Mammary microvascular endothelial cell (primary cell): ENCODE results near the gene RBM42. TPM values are rescaled to one million over a fixed set of nuclear protein-coding genes. Genes with fewer than 3 reads are reported as not detected.

Source experiments
- total RNA-seq: library from RNA; depleted of rRNA; stranded (reverse); fragments of >200 nt; gene quantifications from 2 replicates; pipeline ENCODE4 v1.2.3, GENCODE V29; 2015

The RBM42 gene, protein sequence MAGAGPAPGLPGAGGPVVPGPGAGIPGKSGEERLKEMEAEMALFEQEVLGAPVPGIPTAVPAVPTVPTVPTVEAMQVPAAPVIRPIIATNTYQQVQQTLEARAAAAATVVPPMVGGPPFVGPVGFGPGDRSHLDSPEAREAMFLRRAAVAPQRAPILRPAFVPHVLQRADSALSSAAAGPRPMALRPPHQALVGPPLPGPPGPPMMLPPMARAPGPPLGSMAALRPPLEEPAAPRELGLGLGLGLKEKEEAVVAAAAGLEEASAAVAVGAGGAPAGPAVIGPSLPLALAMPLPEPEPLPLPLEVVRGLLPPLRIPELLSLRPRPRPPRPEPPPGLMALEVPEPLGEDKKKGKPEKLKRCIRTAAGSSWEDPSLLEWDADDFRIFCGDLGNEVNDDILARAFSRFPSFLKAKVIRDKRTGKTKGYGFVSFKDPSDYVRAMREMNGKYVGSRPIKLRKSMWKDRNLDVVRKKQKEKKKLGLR
- total RNA-seq: 93.7 and 102 TPM in 2 replicates

DNA sequence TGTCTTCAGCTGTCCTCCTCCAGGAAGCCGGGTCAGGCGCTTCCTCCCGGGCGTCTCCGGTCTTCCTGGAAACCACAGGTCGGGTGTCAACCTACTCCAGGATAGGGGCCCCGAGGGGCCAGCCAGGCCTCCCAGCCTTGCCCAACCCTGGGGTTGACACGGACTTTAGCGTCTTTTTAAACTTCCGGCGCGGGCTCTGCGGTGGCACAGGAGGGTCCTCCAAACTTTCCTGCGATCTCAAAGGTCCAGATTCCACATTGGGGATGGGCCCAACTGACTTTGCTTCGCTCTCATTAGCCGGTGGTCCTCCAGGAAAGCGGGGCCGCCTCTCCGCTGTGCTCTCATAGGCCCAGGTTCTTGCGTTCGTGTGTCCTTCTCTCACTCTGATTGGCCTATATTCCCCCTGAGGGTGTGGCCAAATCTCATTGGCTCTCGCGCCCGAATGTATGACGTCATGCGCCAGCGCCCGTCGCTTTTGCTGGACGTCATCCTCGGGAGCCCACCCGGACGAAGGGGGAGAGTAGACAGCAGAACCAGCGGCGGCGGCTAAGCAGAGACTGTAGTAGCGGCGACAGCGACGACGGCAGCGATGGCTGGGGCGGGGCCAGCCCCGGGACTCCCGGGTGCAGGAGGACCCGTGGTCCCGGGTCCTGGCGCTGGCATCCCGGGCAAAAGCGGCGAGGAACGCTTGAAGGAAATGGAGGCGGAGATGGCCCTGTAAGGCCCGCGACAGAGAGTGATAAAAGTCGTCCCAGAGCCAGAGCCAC is at the start of gene RBM42:
RBM42 (plus strand) TSS at position 472 of the 767 bp plus-strand sequence; CDS start at position 590, 118 bp downstream.

DNA sequence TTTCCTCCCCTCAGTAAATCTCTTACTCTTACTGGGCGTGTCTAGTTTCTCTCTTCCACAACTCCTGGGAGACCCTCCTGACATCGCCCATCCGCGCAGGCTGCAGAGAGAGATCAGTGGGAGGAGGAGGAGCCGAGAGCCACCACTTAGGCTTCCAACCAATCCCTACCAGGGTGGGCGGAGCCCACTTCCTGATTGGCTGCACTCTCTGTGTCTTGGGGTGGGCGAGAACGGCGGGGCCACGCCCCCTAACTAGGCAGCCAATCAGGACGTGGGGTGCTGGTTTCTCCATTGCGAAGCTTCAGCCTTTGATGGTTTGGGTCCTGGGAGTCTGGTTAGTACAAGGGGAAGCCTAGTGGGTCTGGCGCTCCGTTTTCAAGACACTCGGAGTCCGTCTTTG is 43.0 kb upstream of the RBM42 start, which contains the start of gene PMIS2:
PMIS2 (plus strand) TSS at position 326 of the 400 bp plus-strand sequence. CDS start 87 bp downstream, outside the sequence.

GRCh38 chr19:35612559-35613321 is 16.1 kb upstream of the RBM42 start, which contains the start of gene HAUS5:
Gene HAUS5, plus strand, starts transcription at chr19:35612735. Its CDS starts 60 bp downstream, at chr19:35612795.

GRCh38 chr19:35641515-35642151 is 12.8 kb downstream of the RBM42 start, which contains the start of gene ETV2:
Gene ETV2, plus strand, starts transcription at chr19:35641745. Its CDS starts 716 bp downstream, at chr19:35642461.

GRCh38 chr19:35648017-35648961 is 19.5 kb downstream of the RBM42 start, which contains the start of gene COX6B1:
Gene COX6B1, plus strand, starts transcription at chr19:35648323. Its CDS starts 2,921 bp downstream, at chr19:35651244.

DNA sequence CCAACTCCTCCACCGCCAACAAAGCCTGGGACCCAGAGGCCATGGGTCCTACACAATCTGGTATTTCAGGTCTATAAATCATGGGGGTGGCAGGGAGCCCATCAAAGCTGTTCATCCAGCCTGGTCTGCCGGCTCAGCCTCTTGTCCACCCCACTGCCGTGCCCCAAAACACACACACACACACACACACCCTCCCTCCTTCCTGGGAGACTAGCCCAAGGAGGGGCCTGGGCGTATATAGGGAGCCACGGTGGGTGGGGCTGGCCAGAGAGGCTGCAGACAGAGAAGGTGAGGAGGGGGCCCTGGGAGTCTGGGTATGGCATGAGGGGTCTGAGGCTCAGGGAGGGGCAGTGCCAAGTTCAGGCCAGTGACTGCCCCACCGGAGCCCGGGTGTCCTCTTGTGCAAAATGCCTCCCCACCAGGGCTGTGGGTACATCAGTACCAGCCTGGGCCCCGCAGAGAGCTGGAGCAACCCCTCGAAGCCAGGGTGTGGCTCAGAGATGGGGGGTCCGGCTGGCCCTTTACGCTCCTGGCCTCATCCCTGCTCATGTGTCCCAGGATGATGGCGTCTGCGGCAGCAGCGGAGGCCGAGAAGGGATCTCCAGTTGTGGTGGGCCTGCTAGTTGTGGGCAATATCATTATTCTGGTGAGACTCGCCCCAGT is 37.5 kb downstream of the RBM42 start, which contains the start of gene UPK1A:
UPK1A (plus strand) TSS at position 267 of the 663 bp plus-strand sequence; CDS start at position 563, 296 bp downstream.

Other genes starting within 250 kb of the RBM42 start
- not detected in 2 replicates for gene FFAR2, start 180.8 kb upstream of the RBM42 start, total RNA-seq
- not detected in 2 replicates for gene KRTDAP, start 138.6 kb upstream of the RBM42 start, total RNA-seq
- gene DMKN, start 115.4 kb upstream of the RBM42 start, total RNA-seq: not detected in 2 replicates
- not detected in 2 replicates for gene SBSN, start 100.7 kb upstream of the RBM42 start, total RNA-seq
- not detected in 2 replicates for gene GAPDHS, start 95.6 kb upstream of the RBM42 start, total RNA-seq
- gene TMEM147, start 83.4 kb upstream of the RBM42 start, total RNA-seq: 97.0 and 97.3 TPM in 2 replicates
- not detected in 2 replicates for gene ATP4A, start 65.4 kb upstream of the RBM42 start, total RNA-seq
- not detected in 2 replicates for gene PMIS2, start 42.9 kb upstream of the RBM42 start, total RNA-seq
- gene HAUS5, start 16.3 kb upstream of the RBM42 start, total RNA-seq: 13.0 and 13.1 TPM in 2 replicates
- gene ETV2, start 12.7 kb downstream of the RBM42 start, total RNA-seq: 0.30 and 0.87 TPM in 2 replicates
- 571 and 586 TPM in 2 replicates for gene COX6B1, start 19.3 kb downstream of the RBM42 start, total RNA-seq
- not detected in 2 replicates for gene UPK1A, start 37.5 kb downstream of the RBM42 start, total RNA-seq
- not detected in 2 replicates for gene ZBTB32, start 75.5 kb downstream of the RBM42 start, total RNA-seq
- gene KMT2B, start 89.0 kb downstream of the RBM42 start, total RNA-seq: 8.9 and 10.5 TPM in 2 replicates
- 14.1 and 16.2 TPM in 2 replicates for gene IGFLR1, start 113.4 kb downstream of the RBM42 start, total RNA-seq
- gene U2AF1L4, start 116.4 kb downstream of the RBM42 start, total RNA-seq: 2.1 and 2.7 TPM in 2 replicates
- gene PSENEN, start 116.6 kb downstream of the RBM42 start, total RNA-seq: 17.9 and 32.1 TPM in 2 replicates
- 8.8 and 12.2 TPM in 2 replicates for gene LIN37, start 119.5 kb downstream of the RBM42 start, total RNA-seq
- gene HSPB6, start 128.0 kb downstream of the RBM42 start, total RNA-seq: 0.25 TPM in 1 of 2 replicates, not detected in the other
- gene PROSER3, start 129.1 kb downstream of the RBM42 start, total RNA-seq: 9.4 and 13.3 TPM in 2 replicates
- 2.1 and 2.6 TPM in 2 replicates for gene ARHGAP33, start 146.5 kb downstream of the RBM42 start, total RNA-seq
- not detected in 2 replicates for gene PRODH2, start 183.8 kb downstream of the RBM42 start, total RNA-seq
- not detected in 2 replicates for gene NPHS1, start 223.5 kb downstream of the RBM42 start, total RNA-seq
- gene KIRREL2, start 227.9 kb downstream of the RBM42 start, total RNA-seq: not detected in 2 replicates
- gene APLP1, start 239.5 kb downstream of the RBM42 start, total RNA-seq: 3.9 and 7.4 TPM in 2 replicates